HG03039 (cell line): Measurements from ENCODE around the gene RSPH9.
"Not testable (repeated sequence)": the region's sequence is repeated elsewhere in the genome, so short reads cannot be mapped to it uniquely, and the experiment has no call there.

Source experiments
- ATAC-seq: cut with Tn5 transposase; IDR thresholded peaks from one replicate; pipeline ENCODE4 v1.9.1; 2021; ENCODE audit warnings: mild to moderate bottlenecking, moderate library complexity; ENCODE audit not compliant: unreplicated experiment

RSPH9 gene

DNA sequence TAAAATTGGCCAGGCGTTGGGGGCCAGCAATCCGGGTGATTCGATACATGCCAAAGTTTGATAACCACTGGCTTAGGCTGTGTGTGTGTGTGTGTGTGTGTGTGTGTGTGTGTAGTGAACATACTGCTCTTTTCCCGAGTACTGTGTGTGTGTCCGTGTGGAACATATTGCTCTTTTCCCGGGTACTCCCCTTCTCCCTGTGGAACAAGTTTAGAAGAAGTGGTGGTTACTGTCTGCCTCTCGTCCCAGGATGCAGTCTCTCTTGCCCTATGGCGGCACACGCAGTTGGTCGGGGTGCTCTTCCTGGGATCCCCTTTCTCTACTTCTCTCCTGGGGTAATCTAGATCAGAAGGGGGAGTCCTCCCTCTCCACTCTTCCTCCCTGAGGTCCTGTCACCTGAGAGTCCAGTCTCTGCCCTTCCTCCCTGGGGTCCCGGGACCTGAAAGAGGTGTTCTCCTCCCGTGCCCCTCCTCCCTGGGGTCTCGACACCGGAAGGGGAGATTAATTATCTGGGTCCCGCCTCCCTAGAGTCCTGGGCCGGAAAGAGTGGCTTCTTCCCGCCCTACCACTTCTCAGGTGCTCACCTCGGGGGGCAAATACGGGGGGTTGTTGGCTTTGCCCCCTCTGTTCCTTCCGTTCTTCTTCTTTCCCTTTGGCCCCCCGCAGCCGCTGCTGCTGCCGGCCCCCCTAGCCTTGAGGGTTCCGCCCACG is 16.3 kb upstream of the RSPH9 start:
- no peak for ATAC-seq

DNA sequence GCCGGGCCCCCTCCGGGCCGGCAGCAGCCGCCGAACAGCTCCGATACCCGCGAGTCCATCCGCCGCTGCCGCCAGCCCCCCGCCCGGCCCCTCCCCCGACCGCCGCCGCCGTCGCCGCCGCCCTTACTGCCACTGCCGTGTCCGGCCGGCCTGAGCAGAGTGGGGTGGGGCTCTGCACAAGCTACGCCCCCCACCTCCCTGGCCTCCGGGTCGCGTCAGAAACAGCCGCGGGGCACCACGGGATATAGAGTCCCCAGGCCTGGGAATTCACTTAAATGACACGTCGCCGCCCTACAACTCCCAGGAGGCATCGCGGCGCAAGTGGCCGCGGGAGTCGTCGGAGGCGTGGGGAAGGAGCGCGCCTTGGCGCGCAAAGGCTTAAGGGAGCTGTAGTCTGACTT is 15.7 kb upstream of the RSPH9 start, which contains the start of gene GTPBP2:
TSS of gene GTPBP2 (minus strand) at position 161 of the 401 bp plus-strand sequence. CDS start at position 59, 102 bp downstream.
- ATAC-seq, result peak; percentile 80

DNA sequence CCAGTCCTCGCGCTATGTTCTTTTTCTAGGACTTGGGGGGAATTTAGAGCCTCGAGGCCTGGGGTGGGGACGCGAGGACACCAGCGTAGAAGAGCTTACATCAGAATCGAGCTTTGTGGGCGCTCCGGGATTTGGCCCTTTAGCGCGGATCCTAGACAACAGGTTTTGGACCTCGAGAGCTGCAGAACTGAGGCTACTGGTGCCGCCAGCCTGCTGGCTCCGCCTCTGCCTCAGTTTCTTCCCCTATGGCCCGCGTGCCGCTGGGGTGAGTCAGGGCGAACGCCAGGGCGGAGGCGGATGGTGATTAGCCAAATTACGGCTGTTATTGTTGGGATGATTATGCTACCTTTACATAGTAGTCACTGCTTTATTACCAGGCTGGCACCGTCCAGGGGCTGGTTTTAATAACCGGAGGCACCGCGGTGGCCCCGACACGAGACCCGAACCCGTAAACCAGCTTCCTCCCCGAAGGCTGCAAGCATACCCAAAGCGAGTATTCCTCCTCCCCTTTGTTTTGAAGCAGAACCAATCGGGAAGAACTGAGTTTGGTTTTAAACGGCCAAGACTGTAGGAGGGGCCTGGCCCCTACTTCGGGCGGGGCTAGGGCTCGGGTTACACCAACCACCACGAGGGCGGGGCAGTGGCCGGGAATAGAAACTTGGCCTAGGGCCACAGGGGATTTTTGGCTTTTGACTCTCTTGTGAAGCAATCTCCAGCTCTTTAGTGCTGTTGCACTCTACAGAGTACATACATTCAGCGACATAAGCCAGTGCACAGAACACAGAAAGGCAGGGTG is 15.1 kb upstream of the RSPH9 start:
- peak; percentile 64 for ATAC-seq

GRCh38 chr6:43630980-43631619 is 13.7 kb upstream of the RSPH9 start:
- ATAC-seq, result no peak

- ATAC-seq, result not testable (repeated sequence)
Observed at GRCh38 chr6:43633002-43633401, 11.8 kb upstream of the RSPH9 start.

- ATAC-seq, result no peak
Observed at GRCh38 chr6:43634702-43635303, 10.0 kb upstream of the RSPH9 start.

- peak; percentile 63 for ATAC-seq
Observed at GRCh38 chr6:43635387-43636307, 9.2 kb upstream of the RSPH9 start, which contains the start of gene MAD2L1BP. Gene MAD2L1BP (plus strand): TSS chr6:43635840. CDS start chr6:43635876, 36 bp downstream.

- no peak for ATAC-seq
Observed at GRCh38 chr6:43636308-43636659, 8.6 kb upstream of the RSPH9 start.

DNA sequence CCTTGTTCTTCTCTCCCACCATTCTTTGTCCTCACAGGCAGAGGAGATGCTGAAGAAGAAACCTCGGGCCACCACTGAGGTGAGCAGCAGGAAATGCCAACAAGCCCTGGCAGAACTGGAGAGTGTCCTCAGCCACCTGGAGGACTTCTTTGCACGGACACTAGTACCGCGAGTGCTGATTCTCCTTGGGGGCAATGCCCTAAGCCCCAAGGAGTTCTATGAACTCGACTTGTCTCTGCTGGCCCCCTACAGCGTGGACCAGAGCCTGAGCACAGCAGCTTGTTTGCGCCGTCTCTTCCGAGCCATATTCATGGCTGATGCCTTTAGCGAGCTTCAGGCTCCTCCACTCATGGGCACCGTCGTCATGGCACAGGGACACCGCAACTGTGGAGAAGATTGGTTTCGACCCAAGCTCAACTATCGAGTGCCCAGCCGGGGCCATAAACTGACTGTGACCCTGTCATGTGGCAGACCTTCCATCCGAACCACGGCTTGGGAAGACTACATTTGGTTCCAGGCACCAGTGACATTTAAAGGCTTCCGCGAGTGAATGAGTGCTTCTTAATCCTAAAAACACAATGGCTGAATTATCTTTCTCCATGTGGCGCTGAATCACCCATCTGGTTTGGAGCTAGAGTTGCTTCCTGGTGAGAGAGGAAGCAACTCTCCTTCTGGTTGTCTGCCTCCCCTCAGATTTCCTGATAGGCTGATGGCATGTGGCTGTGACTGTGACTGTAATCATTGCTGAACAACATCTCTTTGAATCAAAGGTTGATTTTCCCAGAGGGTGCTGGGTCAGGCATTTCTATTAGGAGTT is 4.6 kb upstream of the RSPH9 start:
- ATAC-seq, result no peak

DNA sequence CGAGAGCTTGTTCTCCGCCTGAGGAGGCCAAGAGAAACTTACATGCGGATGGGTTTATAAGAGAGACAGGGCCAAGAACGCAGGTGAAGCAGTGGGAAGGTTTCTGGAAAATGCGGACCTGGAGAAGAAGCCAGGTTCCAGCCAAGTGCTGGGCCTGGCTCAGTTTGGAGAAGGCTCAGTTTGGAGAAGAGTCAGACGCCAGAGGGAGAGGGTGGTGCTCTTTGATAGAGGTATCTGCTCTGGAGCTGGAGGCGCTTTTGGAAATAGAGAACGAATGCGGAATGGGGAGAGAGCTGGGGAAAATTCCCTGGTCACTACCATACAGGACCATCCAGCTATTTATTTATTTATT is 753 bp downstream of the RSPH9 start:
- ATAC-seq, result no peak

DNA sequence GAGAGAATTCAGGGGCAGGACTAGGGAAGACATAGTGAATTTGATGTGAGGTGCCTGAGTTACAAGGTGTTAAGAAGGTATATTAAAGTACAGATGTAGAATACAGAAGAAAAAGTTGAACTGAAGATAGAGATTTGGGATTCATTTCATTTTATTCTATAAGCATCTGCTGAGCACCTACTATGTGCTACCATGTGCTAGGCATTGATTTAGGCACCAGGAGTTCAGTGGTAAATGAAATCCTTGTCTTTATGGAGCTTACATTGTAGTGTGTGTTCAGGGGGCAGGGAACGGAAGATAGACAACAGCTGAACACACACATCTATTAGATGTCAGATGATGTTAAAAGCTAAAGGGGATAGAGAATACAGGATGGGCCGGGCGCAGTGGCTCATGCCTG is 2.8 kb downstream of the RSPH9 start:
- no peak for ATAC-seq

DNA sequence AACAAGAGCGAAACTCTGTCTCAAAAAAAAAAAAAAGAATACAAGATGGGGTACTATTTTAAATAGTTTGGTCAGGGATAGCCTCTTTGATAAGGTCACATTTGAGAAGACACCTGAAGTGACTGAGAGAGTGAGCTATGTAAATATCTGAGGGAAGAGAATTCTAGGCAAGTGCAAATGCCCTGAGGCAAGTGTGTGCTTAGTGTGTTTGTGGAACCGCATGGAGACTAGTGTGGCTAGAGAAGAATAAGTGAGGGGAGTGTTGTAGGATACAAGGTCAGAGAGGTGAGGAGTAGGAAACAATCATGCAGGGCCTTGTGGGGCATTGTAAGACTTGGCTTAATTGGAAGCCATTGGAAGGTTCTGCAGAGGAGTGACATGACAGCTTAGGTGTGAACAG is 3.4 kb downstream of the RSPH9 start:
- no peak for ATAC-seq

DNA sequence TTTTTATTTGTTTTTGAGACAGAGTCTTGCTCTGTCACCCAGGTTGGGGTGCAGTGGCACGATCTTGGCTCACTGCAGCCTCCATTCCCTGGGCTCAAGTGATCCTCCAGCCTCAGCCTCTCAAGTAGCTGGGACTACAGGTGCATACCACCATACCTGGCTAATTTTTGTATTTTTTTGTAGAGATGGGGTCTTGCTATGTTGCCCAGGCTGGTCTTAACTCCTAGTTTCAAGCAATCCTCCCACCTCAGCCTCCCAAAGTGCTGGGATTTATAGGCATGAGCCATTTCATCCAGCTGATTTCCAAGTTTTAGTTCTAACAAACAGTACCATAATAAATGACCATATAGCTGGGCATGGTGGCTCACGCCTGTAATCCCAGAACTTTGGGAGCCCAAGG is 8.0 kb downstream of the RSPH9 start:
- ATAC-seq, result not testable (repeated sequence)

DNA sequence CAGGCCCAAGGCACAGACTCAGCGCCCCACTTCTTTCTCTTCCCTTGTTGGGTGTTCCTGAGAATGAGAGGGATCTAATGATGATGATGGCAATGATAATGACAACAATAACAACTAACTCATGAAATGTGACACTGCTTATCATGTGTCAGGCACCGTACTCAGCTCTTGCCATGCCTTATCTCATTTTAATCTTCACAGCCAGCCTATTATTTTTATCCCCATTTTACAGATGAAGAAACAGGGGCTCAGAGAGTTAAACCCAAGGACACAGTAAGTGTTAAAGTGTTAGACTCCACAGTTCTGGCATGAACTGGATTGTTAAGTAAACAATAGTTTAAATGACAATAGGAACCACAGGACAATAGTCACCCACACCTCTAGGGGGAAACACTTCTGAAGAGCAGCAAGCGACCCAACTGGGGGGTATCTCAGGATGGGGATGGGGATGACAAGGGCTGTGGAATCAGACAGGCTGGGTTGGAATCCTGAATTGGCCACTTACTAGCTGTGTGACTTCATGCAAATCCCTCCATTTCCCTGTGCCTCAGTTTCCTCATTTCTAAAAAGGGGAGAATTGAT is 12.5 kb downstream of the RSPH9 start:
- no peak for ATAC-seq

- ATAC-seq, result no peak
Observed at GRCh38 chr6:43658161-43658560, 13.3 kb downstream of the RSPH9 start.

GRCh38 chr6:43662948-43663347 is 18.1 kb downstream of the RSPH9 start:
- not testable (repeated sequence) for ATAC-seq

GRCh38 chr6:43665376-43665775 is 20.5 kb downstream of the RSPH9 start:
- no peak for ATAC-seq

DNA sequence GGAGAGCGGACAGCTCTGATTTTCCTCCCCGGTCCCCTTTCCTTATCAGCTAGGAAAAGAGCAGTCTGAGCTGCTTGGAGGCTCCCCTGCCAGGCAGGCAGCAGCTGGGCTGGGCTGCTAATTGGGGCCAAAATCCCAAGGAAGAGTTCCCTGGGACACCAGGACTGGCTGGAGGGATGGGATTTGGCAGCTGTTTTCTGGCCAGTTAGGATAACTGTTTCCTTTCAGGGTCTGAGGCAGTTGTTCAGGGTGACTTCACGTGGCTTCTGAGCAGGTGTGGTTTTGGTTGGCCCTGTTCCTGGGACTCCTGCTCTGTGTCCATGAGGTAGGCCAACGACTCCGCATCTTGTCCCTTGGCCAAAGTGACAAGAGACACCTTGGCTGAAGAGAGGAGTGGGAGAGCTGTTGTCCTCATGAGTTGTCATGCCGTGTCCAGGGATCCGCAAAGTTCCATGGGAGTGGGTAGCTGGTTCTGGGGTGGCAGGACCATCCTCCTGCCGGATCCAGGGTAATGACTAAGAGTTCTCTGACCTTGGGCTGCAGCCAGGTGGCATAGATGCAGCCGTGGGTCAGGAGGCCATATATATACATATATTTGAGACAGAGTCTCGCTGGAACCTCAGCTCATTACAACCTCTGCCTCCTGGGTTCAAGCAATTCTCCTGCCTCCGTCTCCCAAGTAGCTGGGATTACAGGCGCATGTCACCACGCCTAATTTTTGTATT is 21.5 kb downstream of the RSPH9 start:
- ATAC-seq, result no peak
